ELR (cell line): Measurements from ENCODE around the gene DIAPH3.

Experiments
- DNase-seq: peaks from one replicate; pipeline ENCODE4 v3.0.0-alpha.2; 2015; ENCODE audit warnings: low read depth

The DIAPH3 gene

DNA sequence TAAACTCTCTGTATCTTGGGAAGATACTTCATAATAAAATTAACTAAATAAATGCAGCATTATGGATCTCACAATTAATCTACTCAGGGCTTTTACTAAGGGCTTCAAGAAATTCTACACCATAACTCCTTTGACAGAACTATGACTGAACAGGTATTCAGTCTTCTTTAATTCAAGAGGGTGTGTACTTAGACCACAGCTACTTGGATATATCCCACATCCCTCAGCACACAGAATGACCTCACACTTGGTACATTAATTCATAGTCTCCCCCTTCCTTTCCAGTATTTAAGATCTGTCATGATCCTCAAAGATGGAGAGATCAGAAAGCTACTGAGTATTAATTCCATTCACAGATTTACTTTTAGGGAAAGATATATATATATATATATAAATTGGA lies 11.6 kb downstream of the DIAPH3 start:
- DNase-seq = peak; percentile 23

DNA sequence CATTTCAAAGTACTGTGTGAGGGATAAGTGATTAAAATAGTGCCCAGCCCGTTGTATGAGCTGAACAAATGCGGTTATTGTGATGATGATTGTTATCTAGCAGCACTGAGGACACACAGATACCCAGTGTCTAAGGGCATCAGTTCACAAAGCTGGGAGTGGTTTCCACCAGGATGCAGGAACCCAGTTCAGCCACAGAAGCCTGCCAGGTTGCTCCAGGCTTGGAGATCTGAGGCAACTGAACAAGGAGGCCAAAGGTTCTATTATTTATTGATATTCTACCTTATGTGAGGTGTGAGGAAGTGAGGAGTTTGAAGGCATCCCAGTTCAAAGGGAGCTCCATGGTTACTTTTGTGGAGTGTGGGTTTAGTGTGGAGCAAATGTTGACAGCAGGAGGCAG lies 13.2 kb downstream of the DIAPH3 start:
- DNase-seq = no peak

DNA sequence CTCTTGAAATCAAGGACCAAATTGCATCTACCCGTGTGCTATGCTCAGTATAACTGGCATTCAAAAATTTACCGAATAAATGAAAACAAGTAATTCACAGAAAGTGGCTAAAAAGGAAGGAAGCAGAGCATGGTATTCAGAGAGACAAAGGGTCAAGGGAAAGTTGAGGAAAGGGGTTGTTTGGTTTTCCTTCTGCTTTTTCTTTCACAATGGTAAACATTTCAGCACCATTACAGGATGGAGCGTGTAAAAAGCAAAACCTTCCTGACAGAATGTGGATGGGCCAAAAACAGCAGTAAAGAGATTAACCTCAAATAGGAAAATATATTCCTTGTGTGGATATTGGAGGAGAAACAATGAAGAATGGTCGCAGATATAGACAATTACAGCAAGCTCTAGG lies 14.8 kb downstream of the DIAPH3 start:
- DNase-seq = no peak

GRCh38 chr13:60147361-60147760 lies 16.4 kb downstream of the DIAPH3 start:
- no peak for DNase-seq

GRCh38 chr13:60146471-60146870 lies 17.3 kb downstream of the DIAPH3 start:
- DNase-seq = no peak

DNA sequence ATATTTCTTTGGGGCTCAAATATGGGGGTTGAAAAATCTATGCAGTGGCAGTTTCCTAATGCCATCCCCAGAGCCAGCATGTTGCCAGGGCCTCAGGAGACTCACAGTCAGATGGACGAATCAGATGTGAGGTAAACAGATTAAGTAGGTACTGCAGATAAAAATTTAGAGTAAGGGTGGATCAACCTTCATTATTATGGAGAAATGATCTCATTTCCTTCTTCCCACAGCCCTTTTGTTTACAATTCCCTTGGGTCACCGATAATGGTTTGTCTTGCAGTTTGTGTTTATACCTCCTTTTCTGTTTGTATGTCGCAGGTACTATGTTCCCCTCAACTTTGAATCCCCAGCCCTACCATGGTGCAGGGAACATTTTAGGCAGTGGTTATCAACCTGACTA lies 20.0 kb downstream of the DIAPH3 start:
- no peak for DNase-seq

DNA sequence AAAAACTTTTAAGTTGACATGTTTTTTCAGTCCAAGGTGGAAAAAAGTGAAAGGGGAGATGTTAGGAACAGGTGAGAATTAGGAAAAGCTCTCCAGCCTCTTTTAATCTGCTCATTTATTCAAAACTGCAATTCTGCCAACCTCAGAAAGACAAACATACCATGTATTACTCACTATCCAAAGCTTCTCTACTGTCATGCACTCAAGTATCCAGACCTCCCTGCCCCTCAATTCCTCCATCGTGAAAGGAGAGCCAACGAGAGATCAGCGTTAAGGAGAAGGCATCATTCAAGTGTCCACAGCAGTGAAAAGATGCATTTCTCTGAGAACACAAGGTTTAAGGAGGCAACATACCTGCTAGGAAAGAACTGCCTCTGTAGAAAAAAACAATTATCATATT lies 24.5 kb downstream of the DIAPH3 start:
- peak; percentile 30 for DNase-seq

DNA sequence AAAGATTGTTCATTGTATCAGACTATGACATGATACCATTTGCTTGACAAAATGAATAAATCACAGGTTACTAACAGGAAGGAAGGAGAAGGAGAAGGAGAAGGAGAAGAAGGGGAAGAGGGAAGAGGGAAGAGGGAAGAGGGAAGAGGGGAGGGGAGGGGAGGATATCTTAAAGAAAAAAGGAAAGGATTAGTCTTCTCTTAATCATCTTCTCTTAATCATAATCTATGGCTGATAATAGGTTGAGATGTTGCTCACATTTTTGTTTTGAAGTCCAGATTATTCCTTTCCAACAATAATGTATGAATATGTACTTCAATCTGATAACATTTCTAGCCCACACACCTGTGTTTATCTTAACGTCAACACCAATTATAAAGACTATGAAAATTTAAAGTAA lies 25.1 kb downstream of the DIAPH3 start:
- DNase-seq = no peak

DNA sequence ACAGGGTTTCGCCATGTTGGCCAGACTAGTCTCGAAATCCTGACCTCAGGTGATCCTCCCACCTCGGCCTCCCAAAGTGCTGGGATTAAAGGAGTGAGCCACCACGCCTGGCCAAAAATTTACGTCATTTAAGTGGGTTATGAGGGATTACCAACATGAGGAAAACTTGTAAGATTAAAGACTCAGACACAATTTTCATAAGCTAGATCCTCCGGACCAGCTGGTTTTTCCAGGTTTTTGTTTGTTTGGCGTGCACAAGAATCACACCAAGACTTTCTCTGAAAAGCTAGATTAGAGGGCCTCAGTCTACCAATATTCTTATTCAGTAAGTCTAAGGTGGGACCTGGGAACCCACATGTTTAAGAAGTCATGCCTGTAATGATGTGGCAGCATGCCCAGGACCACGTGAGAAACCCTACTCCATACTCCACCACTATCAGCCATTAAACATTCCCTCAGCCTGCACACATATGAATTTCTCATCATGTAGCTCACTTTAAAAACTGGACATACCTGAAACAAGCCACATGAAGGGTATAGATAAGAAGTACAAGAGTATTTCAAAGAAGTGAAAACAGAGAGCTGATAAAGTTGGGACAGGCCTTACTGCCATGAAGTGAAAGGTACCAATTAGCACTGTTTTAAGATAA lies 25.7 kb downstream of the DIAPH3 start:
- DNase-seq = no peak

- no peak for DNase-seq
Measured at GRCh38 chr13:60135344-60135743, 28.4 kb downstream of the DIAPH3 start.

GRCh38 chr13:60134376-60134775 lies 29.4 kb downstream of the DIAPH3 start:
- DNase-seq = no peak

DNA sequence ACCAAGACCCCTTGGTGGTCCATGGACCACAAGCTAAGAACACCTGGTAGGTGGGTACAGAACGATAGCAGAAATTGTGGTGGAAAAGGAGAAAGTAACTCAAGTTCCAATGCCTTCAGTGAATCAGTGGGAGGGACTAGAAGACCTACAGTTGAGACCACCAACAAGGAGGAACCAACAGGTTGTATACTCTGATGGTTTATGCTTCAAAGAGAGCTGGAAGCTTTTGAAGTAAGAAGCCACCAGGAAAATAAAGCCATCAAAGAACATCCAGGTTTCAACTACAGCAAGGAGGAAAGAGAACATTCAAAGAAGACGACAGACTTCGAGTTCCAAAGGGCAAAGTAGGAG lies 42.4 kb downstream of the DIAPH3 start:
- DNase-seq = no peak

DNA sequence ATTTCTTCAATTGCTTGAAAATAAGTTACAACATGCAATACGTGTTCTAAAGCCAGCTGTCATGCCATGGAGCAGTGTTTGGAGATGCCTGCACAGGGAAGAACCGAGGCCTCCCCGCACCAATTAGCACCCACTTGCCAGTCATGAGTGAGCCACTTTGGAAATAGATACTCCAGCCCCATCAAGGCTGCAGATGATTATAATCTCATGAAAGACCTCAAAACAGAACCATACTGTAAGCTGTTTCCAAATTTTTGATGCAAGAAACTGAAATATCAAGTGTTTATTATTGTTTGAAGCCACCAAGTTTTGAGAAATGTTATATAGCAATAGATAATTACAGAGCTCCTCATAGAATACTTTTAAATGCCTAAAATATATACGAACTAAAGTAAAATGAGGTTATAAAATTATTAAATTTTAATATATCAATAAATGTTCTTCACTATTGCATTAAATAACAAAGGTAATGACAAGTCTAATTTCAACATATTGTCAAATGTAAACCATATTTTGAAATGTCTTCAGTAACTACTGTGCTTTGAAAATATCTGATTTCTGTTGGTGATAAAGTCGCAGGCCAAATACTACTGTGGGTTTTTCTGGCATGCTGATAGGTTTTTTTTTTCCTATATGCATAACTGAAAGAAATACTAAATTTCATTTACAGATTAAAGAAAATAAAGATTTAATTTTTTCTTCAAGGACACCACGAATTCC lies 43.0 kb downstream of the DIAPH3 start:
- no peak for DNase-seq

DNA sequence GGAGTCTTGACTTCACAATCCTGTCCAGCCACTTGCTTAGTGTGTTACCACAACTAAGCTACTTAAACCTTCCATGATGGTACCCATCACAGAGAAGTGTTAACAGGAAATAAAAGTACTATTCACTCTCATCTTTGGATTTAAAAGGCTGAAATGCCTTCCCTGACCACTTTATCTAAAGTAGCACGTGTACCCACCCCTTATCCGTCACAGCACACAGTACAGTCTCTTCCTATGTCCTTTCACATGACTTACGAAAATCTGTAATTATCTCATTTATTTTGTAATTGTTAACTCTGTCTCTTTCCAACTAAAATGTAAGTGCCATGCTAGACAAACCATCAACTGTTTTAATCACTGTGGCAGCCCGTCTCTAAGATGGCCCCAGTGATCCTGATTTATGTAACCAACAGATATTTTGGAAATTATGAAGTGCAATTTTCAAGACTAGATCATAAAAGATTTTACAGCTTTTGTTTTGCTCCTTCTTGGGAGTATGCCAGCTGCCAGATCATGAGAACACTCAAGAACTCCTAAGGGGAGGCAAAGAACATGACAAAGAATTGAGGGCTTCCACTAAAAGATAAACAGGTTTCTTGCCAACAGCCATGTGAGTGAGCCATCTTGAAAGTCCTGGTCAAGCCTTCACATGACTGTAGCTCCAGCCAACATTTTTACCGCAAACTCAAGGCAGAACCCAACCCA lies 44.9 kb downstream of the DIAPH3 start:
- DNase-seq = no peak

- DNase-seq = no peak
Measured at GRCh38 chr13:60114499-60115028, 49.2 kb downstream of the DIAPH3 start.

- peak; percentile 67 for DNase-seq
Measured at GRCh38 chr13:60112771-60113170, 51.0 kb downstream of the DIAPH3 start.

DNA sequence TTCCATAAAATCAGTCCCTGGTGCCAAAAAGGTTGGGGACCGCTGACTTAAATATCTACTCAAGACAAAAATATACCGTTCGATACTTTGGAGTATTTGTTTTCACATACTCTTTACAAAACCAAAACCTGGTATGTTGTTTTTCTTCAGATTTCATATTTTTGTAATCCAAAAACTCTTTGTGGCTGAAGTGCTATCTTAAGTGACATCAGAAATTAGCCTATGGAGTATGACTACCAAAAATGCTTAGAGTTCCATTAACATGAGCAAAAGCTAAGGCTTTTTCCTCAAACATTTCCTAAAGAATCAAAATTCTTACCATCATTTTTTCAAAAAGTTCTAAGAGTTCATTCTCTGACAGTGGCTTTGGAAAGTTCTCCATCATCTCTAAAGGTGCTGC lies 52.0 kb downstream of the DIAPH3 start:
- peak; percentile 12 for DNase-seq

GRCh38 chr13:60109285-60109684 lies 54.4 kb downstream of the DIAPH3 start:
- no peak for DNase-seq

DNA sequence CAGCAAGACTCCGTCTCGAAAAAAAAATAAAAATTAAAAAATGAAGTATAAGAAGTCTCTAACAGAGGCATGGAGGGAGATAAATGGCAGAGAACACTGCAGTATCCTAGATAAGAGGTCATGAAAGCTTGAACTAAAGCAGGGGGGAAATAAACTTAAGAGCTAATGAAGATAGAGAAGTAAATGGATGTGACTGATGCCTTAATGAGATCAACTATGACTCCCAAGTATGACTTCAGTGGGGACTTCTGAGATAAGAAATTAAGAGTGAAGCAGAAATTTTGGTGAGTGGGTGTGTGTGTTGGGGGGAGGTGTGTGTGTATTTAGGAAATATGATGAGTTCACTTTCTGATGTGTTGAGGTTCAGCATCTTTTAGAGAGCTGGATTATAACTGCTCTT lies 55.1 kb downstream of the DIAPH3 start:
- DNase-seq = no peak

DNA sequence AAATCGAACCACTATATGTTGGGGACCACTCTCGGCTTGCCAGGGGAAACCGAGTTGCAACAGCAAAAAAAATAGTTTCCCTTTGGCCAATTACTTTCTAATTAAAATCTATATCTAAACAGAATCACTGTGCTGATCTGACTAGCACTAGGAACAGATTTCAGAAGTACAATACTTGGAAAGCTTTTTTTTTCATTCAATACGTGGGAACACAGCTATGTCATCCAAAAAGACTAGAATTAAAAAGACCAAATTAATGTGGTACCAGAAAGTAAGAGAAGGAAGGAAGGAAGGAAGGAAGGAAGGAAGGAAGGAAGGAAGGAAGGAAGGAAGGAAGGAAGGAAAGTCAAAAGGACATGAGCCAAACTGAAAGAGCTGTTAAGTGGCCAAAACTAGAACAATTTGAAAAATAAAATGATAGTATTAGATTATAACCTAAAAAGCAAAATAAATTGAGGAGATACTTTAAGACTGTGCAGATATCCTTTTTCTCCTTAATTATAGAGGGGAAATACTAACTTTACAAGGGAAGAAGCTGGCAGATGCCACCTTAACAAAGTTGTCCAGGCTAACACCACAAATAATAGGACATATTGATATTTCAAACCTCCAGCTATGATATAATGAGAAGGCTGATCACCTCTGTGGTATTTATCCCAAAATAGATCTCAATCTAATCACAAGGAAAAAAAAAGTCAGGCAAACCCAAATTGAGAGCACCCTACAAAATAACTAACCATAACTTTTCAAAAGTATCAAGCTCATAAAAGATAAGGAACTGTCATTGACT lies 63.9 kb downstream of the DIAPH3 start:
- no peak for DNase-seq

DNA sequence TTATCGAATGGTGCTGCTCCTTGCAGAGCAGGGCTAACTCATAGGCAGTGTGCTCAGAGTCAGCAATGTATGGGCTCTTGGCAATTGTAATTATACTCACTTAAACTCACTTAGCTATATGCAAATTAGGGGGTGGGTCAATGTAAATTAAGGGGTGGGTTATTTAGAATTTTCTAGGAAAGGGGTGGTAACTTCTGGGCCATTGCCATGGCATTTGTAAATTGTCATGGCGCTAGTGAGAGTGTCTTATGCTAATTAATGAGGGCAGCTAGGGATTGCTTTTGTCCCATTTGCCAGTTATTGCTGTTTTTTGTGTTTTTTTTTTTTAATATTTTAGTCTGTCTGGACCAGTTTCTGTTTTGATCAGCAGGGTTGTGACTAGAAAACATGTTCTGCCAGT lies 68.4 kb downstream of the DIAPH3 start:
- DNase-seq = no peak

- no peak for DNase-seq
Measured at GRCh38 chr13:60094385-60095088, 69.2 kb downstream of the DIAPH3 start.
